Stimulated activated CD8-positive, alpha-beta memory T cell treated with anti-CD3 and anti-CD28 coated beads, Interleukin-15, amount 100 ng/mL, for 24 hours (primary cell): ENCODE data around the gene SEC31B.
A peak's percentile ranks its signal among the peaks of the same experiment; 100 is the strongest.

ENCODE experiments used
- DNase-seq: peaks from one replicate; pipeline ENCODE4 v3.0.0-alpha.2; 2020; ENCODE audit warnings: low read depth

The SEC31B gene

GRCh38 chr10:100529475-100530298 is 10.0 kb upstream of the SEC31B start, which contains the start of gene NDUFB8:
Gene NDUFB8 (minus strand): TSS chr10:100529871. CDS start chr10:100529851, 20 bp downstream.
- peak; percentile 75 for DNase-seq

DNA sequence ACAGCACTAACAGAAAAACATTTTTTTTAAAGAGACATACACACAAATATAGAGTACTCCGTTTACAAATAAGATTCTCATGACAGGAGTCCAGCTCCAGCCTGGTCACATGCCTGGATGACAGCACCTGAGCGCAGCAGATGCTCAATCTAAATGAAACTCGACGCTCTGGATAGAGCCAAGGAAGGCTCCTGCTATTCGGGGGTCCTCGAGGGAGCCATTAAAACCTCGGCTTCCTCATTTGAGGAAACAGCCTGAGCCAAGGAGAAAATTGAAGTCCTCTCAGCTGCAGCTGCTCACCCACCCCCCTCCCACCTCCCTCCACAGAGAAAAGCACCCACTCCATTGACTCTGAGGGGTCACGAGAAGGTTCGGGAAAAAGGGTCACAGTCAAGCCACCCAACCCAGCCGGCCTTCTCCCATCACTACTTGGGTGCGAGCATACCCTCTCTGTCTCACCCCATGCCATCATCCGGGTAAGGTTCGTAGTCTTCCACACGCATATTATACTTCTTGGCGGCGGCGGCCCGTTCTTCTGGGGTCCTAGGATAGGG is 9.3 kb upstream of the SEC31B start:
- no peak for DNase-seq

DNA sequence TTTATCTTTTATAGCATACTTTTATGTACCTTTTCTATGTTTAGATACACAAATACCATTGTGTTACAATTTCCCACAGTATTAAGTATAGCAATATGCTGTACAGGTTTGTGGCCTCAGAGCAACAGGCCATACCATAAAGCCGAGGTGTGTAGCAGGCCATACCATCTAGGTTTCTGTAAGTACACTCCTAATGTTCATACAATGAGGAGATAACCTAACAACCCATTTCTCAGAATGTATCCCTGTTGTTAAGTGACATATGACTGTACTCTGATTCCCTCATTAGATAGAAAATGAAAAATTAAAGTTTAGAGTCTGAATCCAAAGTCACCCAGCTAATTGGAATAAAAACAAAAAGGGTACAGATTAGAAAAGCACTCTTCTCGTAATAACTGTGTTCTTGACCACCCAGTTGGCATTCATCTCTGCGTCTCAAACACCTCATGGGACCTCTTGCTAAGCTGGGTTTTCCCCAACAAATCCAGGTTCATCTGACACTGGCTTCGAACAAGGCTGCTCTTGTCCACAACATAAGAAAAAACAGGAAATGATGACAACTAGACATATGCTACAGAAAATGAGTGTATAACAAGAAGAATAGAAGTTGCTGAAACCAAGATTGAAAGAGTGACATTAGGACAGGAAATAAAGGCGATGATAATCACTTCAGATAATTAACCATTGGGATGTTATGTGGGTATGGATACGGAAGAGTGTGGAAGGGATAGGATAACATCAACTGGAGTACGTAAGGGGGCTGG is 8.6 kb upstream of the SEC31B start:
- no peak for DNase-seq

GRCh38 chr10:100524638-100525037 is 5.0 kb upstream of the SEC31B start:
- DNase-seq = no peak

GRCh38 chr10:100524206-100524605 is 4.5 kb upstream of the SEC31B start:
- no peak for DNase-seq

- no peak for DNase-seq
Measured at GRCh38 chr10:100522945-100523344, 3.3 kb upstream of the SEC31B start.

GRCh38 chr10:100522107-100522801 is 2.6 kb upstream of the SEC31B start:
- DNase-seq = no peak

GRCh38 chr10:100520811-100521210 is 1.1 kb upstream of the SEC31B start:
- DNase-seq = no peak

GRCh38 chr10:100518761-100519241 is 860 bp downstream of the SEC31B start:
- DNase-seq = no peak

- no peak for DNase-seq
Measured at GRCh38 chr10:100516847-100517246, 2.8 kb downstream of the SEC31B start.

- DNase-seq = no peak
Measured at GRCh38 chr10:100515612-100516011, 4.0 kb downstream of the SEC31B start.

DNA sequence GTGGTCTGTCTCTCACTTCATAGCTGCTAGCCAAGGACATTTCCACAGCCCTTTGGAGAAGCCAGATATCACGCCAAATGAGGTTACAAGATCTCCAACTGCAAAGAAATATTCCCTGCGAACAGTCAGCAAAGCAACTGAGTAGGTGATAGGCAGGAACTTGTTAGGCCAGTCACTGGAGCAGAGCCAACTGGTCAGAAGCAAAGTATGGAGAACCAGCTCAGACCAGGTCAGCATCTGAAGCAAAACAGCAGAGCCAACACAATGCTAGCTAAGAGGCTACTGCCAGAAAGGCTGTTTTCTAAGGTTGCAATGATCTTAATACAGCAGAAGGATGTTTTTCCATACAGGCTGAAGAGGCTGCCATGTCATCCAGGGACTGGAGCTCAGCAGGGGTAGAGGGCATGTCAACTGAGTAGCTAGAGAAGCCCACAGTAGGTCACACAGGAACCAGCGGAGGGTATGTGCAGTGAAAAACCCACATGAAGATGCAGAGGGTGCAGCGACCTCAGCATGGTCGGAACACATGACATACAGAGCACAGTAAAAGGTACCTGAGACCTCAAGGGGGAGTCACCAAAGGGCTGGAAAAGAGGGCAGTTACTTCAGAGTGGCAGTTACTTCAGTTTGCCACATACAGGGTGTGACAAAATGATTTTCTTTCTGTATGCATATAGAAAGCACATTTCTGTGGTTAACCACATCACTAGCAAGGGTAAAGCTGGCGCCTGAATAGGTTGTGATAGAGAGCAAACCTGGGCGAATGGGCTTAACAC is 8.9 kb downstream of the SEC31B start:
- DNase-seq = no peak

- DNase-seq = no peak
Measured at GRCh38 chr10:100509241-100509840, 10.3 kb downstream of the SEC31B start.

DNA sequence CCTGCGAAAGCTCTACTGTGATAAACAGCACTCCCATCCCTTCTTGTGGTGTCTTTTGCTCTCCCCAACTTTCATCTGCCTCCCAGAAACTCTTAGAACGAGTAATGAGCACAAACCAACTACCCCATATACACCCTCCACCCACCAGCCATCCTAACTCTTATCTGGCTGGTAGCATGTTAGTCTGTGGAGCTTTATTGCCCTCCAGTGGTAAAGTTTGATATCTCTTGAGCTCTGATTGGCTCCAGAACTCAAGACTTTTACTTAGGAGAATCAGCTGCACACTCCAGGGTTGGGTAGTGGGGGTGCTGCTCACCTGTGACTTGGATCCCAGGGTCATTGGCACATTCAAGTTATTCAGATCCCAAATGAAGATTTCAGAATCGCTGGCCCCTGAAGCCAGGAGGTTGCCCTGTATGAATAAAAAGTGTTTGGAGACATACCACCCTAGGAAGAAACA is 10.9 kb downstream of the SEC31B start:
- DNase-seq = no peak

- DNase-seq = no peak
Measured at GRCh38 chr10:100508266-100508665, 11.4 kb downstream of the SEC31B start.

DNA sequence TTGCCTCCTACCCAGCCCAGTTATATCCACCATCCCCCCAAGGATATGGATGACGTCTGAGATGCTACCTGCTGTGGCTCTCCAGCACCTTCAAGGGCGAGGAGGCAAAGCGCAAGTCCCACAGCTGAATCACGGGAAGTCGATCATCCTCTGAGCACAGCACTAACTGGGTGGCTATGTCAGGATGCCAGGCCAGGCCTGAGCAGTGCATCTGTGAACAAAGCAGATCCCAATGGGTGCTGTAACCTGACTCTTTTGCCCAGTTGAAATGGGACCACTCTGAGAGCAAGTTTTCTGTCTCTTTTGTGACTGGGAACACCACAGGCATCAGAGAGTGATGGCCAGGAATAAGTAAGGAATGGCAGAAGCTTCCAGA is 12.3 kb downstream of the SEC31B start:
- DNase-seq = no peak

- DNase-seq = no peak
Measured at GRCh38 chr10:100506596-100507356, 12.9 kb downstream of the SEC31B start.

GRCh38 chr10:100505164-100505563 is 14.5 kb downstream of the SEC31B start:
- DNase-seq = no peak

GRCh38 chr10:100504096-100504495 is 15.6 kb downstream of the SEC31B start:
- DNase-seq = no peak

- DNase-seq = no peak
Measured at GRCh38 chr10:100502926-100503494, 16.7 kb downstream of the SEC31B start.
